ENCODE measurements around the gene LIFR. TPM values are rescaled to one million over a fixed set of nuclear protein-coding genes. Genes with fewer than 3 reads are reported as not detected.

The LIFR gene
- total RNA-seq, 1 donor from 2014 or later, result 110 TPM

DNA sequence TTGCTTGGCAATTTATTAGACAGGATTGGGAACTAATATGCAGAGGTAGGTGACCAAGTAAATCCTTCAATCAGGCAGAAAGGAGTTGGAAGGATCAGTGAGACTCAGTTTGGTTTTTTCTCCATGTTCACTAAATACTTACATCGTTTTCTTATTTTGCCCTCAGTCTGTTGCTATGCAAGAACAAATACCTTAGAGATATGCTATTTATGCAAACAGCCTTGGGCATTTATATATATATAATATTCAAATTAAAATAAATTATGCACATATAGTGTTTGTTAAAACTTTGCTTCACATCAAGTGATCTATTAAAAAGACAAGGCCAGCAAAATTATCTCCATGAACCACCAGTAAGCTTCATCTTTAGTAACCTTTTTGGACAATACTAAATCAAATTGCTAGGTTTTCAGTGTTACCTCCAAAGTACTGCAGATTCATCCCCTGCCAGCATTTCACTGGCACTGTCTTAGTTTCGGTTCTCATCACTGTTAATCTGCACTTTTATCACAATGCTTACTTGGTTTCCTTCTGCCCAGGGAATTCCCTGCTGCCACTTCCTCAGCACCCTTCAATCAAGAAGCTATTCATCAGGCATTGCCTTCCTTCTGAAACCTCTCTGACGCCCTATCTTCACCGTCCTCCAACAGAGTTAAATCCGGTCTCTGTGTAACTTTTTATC, 26.0 kb upstream of the LIFR start:
- TF ChIP-seq, protein P1, sequence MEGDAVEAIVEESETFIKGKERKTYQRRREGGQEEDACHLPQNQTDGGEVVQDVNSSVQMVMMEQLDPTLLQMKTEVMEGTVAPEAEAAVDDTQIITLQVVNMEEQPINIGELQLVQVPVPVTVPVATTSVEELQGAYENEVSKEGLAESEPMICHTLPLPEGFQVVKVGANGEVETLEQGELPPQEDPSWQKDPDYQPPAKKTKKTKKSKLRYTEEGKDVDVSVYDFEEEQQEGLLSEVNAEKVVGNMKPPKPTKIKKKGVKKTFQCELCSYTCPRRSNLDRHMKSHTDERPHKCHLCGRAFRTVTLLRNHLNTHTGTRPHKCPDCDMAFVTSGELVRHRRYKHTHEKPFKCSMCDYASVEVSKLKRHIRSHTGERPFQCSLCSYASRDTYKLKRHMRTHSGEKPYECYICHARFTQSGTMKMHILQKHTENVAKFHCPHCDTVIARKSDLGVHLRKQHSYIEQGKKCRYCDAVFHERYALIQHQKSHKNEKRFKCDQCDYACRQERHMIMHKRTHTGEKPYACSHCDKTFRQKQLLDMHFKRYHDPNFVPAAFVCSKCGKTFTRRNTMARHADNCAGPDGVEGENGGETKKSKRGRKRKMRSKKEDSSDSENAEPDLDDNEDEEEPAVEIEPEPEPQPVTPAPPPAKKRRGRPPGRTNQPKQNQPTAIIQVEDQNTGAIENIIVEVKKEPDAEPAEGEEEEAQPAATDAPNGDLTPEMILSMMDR (IDR thresholded peaks at IDR 0.05), result no peak
- ATAC-seq (no peak), DNase-seq (no peak)
- Histone ChIP-seq H3K27ac (no peak overlapping the region), H3K4me1 (no peaks in the 10 kb centered on the region), H3K36me3 (no peaks in the 10 kb centered on the region), H3K27me3 (ENCODE audit: low read depth) (no peaks in the 10 kb centered on the region), H3K9me3 (no peaks in the 10 kb centered on the region), H3K4me3 (no peak overlapping the region)
- intact Hi-C loops (cut with DNase I), result no loop called here

DNA sequence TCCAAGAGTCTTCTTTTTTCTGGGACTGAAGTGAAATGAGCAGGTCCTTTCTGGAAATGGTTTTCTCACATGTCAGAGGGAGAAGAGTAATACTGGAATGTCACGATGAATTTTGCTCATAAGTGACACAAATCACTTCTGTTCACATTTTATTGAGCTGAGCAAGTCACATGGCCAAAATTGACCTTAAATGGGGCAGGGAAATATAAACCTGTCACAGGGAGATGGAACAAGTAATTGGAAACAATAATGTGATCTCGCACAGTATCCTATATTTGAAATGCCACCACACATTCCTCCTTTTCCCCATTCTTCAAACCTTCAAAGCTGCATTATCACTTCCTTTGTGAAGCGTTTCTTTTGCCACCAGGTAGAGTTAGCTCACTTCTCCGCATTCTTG, 25.2 kb upstream of the LIFR start:
- ATAC-seq, result no peak
- intact Hi-C loops (cut with DNase I), result no loop called here

DNA sequence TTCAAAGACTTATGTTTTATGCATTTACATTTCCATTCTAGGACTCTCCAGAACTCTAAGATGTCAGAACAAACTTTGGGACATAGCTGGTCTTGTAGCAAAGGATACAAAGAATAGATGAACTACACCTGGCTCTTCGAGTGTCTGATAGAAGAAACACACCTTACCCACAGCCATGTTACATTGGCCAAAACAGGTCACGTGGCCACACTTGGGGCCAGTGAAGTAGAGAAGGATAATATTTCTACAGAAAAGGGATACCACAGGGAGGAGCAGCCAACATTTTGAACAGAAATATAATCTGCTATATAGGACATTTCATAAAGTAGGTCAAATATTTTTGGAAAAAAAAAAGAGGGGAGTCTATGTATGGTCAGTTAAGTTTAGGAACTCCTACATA, 22.7 kb upstream of the LIFR start:
- DNase-seq (no peak), ATAC-seq (no peak)
- Histone ChIP-seq H3K4me1 (peaks cover 9% of the 10 kb centered on the region), H3K36me3 (no peaks in the 10 kb centered on the region), H3K27ac (no peak overlapping the region), H3K4me3 (no peak overlapping the region), H3K27me3 (ENCODE audit: low read depth) (no peaks in the 10 kb centered on the region), H3K9me3 (no peaks in the 10 kb centered on the region)
- TF ChIP-seq, protein P1 (IDR thresholded peaks at IDR 0.05), result no peak
- intact Hi-C loops (cut with DNase I), result no loop called here

More for the DNA sequence above, 25.2 kb upstream of the LIFR start:
- Histone ChIP-seq H3K36me3 (no peaks in the 10 kb centered on the region), H3K4me3 (no peak overlapping the region), H3K27me3 (ENCODE audit: low read depth) (no peaks in the 10 kb centered on the region), H3K27ac (no peak overlapping the region), H3K4me1 (peaks cover under 1% of the 10 kb centered on the region), H3K9me3 (no peaks in the 10 kb centered on the region)
- DNase-seq, result no peak
- TF ChIP-seq, protein P1 (IDR thresholded peaks at IDR 0.05), result no peak

DNA sequence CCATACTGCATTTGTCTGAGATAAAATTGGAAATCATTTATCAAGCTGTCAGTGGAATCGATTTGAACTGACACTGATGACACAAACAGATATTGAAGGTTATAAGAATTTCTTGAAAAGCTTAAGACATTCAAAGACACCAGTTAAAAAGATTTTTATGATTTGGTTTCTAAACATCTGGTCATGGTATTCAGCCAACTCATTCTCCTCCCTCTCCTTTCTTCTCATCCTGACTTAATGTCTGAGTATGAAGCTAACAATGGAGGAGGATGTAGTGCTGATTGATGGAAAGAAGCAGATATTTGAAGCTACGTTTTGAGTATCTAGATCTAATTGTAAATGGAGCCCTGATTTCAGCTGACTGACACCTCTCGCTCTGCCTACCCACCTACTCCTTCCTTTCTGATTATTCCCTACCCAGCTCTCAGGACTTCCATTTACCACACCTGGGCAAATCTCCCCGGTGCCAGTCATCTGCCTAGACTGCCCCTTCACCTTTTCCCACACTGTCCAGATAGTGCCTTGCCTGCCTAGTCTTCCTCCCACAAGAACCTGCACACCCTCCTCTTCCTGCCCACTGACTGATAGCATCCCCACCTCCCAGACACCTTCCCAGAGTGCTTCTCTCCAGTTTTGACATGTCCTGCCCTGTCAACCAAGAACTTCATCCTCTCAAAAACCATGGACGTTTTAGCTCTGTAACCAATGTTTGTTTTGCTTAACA, 20.7 kb upstream of the LIFR start:
- ATAC-seq (no peak), DNase-seq (no peak)
- Histone ChIP-seq H3K4me1 (peaks cover 9% of the 10 kb centered on the region), H3K27ac (no peak overlapping the region), H3K27me3 (ENCODE audit: low read depth) (no peaks in the 10 kb centered on the region), H3K9me3 (no peaks in the 10 kb centered on the region), H3K4me3 (no peak overlapping the region), H3K36me3 (no peaks in the 10 kb centered on the region)
- intact Hi-C loops (cut with DNase I), result no loop called here
- TF ChIP-seq, protein P1 (IDR thresholded peaks at IDR 0.05), result no peak

DNA sequence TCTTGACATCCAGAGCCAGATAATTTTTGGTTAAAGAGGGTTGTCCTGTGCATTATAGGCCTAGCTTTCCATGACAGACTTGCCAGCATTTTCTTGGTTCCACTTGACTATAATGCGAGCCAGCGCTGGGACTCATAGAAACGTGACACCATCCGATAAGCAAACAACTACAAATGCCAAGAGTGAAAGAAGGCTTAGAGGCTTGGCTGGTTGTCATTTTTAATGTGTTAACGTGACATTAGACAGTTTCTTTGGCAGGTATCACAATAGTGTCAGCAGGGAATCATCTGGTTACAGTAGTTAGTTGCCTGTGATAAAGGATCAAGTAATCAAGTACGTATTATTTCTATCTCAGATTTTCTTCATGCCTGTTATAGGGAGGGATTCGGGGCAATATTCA, 20.0 kb upstream of the LIFR start:
- Histone ChIP-seq H3K9me3 (no peaks in the 10 kb centered on the region), H3K36me3 (no peaks in the 10 kb centered on the region), H3K27ac (no peak overlapping the region), H3K4me1 (peaks cover 9% of the 10 kb centered on the region), H3K27me3 (ENCODE audit: low read depth) (no peaks in the 10 kb centered on the region), H3K4me3 (no peak overlapping the region)
- intact Hi-C loops (cut with DNase I), result no loop called here
- TF ChIP-seq, protein P1 (IDR thresholded peaks at IDR 0.05), result no peak
- DNase-seq (no peak), ATAC-seq (peak; percentile 49 to 68)
